Gastroesophageal sphincter (tissue), 3 donors: Measurements from ENCODE around the gene ERMP1.

Source experiments
- EP300 ChIP-seq: sonication (generic); formaldehyde crosslinking; IDR thresholded peaks from one replicate; pipeline ENCODE4 v1.6.1; 2017; ENCODE audit warnings: antibody characterized with exemption, mild to moderate bottlenecking
- POLR2A ChIP-seq, 2 donors: fragments of 450-650 bp; IDR thresholded peaks; one replicate each; pipeline ENCODE4 v1.6.1; 2017; ENCODE audit warnings: antibody characterized with exemption in 2 of 2, mild to moderate bottlenecking in 2 of 2, moderate library complexity in 1 of 2
- POLR2AphosphoS5 ChIP-seq: sonication (generic); formaldehyde crosslinking; IDR thresholded peaks from one replicate; pipeline ENCODE4 v1.6.1; 2017; ENCODE audit warnings: antibody characterized with exemption
- TF ChIP-seq, protein P1 (sequence below), 4 experiments: fragments of 200-600 bp in 2 of 4; fragments of 450-650 bp in 2 of 4; sonication (generic) in 1 of 4; IDR thresholded peaks; one replicate each; pipeline ENCODE4 v1.5.1; 2017 to 2019; ENCODE audit warnings: antibody characterized with exemption in 4 of 4, mild to moderate bottlenecking in 2 of 4, moderate library complexity in 2 of 4

DNA sequence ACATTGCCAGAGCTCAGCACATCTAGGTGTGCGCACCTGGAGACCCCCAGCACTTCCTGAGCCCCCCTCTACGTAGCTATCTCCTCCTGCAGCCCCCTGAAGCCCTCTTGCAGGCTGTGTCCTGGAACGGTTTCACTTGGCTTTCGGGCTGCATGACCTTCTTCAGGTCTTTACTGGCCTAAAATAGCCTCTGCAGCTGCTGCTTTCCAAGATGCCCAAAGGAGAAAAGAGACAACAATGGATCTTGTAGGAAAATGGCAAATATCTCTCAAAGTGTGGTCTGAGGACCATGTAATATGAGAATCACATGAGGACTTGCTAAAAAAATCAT, 6.6 kb upstream of the ERMP1 start:
- TF ChIP-seq, protein P1, sequence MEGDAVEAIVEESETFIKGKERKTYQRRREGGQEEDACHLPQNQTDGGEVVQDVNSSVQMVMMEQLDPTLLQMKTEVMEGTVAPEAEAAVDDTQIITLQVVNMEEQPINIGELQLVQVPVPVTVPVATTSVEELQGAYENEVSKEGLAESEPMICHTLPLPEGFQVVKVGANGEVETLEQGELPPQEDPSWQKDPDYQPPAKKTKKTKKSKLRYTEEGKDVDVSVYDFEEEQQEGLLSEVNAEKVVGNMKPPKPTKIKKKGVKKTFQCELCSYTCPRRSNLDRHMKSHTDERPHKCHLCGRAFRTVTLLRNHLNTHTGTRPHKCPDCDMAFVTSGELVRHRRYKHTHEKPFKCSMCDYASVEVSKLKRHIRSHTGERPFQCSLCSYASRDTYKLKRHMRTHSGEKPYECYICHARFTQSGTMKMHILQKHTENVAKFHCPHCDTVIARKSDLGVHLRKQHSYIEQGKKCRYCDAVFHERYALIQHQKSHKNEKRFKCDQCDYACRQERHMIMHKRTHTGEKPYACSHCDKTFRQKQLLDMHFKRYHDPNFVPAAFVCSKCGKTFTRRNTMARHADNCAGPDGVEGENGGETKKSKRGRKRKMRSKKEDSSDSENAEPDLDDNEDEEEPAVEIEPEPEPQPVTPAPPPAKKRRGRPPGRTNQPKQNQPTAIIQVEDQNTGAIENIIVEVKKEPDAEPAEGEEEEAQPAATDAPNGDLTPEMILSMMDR (IDR thresholded peaks at IDR 0.05): no peak
- TF ChIP-seq POLR2AphosphoS5 (no peak), POLR2A (IDR thresholded peaks at IDR 0.05) (no peak), EP300 (no peak)
